NCI-H1930 (cell line): ENCODE measurements around the gene RABL6.
"Not testable (repeated sequence)": the region's sequence is repeated elsewhere in the genome, so short reads cannot be mapped to it uniquely, and the experiment has no call there.

Experiments
- DNase-seq, 2 experiments: peaks; one replicate each; lab custom pipeline; 2025; lab: John Stamatoyannopoulos, UW

The RABL6 gene

DNA sequence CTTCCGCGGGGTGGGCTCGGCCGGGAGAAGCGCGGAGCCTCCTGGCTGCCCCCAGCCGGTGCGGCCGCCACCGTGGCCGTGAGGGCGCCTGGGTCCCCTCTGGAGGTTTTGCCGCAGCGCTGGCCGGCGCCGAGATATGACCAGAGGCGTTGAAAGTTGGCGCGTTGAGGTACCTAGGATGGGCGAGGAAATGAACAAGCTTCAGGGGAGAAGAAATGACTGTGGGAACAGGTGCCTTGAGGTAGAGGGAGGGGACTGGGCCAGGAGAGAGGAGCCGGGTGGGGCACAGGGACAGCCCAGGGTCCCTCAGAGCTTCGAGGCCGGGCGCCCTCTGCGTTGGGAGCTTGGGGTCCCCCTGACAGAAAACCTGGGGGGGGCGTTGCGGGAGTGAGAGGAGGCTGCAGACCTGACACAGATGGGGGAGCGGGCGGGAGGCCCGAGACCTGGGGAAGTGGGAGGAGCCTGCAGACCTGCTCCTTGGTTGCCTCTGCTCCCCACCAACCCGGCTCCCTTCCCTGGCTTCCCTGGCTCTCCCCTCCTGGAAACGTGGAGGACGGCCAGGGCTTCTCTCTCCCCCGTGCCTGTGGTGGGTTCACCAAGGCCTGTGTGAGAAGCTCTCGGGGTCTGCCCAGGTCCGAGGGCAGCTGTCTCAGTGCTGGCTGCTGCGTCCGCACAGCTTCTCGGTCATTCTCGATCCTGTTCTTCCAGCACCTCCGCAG is 14.2 kb downstream of the RABL6 start:
- DNase-seq, result no peak

- no peak for DNase-seq
Observed at GRCh38 chr9:136823136-136824046, 15.6 kb downstream of the RABL6 start.

GRCh38 chr9:136824496-136825225 is 16.9 kb downstream of the RABL6 start:
- no peak for DNase-seq

- no peak for DNase-seq
Observed at GRCh38 chr9:136825295-136826187, 17.8 kb downstream of the RABL6 start.

GRCh38 chr9:136826188-136826541 is 18.4 kb downstream of the RABL6 start:
- no peak for DNase-seq

GRCh38 chr9:136826703-136827582 is 19.2 kb downstream of the RABL6 start:
- no peak for DNase-seq

DNA sequence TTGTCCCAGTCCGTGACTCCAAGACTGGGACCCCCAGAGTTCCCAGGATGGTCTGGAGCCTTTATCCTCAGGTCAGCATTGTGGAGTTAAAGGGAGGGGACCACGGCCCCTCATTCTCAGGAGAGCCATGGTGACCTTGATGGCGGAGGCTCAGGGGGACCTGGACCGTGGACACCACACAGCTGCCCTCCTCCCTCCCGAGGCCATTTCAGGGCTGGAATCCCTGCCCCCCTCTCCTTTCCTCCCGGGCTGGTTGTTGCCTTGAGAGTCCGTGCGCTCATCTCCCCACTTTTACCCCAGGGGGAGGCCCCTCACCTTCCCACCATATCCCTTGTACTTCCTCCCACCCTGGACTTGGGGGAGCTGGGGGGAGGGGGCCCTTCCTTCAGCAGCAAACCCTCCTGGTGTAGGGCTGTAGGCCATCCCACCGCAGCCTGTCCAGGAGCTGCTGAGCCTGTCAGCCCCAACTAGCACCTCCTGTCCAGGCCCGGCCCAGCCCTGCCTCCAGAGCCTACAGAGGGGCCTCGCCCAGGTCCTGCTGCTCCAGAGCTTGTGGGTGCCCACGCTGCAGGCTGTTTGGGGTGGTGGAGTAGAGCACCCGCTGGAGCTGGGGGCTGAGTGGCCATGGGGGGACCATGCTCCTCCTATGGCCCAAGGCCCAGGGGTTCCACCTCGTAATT is 20.2 kb downstream of the RABL6 start:
- DNase-seq, result no peak

GRCh38 chr9:136828474-136829140 is 20.9 kb downstream of the RABL6 start:
- DNase-seq, result no peak

GRCh38 chr9:136829412-136829811 is 21.7 kb downstream of the RABL6 start:
- no peak for DNase-seq

DNA sequence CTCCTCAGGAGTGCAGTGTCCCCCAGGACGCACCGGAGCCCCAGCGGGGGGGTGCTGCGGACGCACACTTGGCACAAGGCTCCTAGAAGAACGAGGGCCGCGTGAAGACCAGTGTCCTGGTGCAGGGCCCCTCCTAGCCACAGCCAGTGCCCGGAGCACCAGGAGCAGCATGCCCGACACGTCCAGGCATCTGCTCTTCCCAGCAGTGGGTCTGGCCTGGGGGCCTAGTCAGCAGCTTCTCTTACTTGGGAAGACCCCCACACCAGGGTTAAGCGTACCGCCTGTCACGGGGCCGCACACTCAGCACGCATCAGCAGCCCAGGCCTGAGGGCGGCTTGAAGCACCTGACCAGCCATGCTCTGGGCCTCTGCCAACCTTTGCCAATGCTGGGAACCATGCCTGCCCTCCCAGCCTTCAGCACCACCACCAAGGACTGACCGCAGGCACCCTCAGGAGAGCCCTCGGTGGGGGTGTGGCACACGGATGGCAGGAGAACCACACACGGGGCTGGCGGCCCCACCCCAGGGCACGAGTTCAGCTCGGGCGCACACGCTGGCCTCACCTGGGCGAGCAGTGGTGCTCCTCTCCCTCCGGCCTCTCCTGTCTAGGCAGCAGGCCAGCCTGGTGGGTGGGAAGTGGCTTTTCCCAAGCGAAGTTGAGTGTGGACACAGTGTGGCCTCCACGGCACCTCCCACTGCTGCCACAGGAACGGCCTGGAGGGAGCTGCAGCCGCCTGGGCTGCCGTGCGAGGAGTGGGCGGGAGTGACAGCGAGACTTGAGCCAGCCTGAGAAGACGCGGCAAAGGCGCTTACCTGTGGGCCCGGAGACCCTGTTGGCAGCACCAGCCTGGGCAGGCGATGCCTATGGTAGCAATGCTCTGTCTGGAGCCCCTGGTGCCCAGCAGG is 22.5 kb downstream of the RABL6 start:
- no peak for DNase-seq

GRCh38 chr9:136831002-136831719 is 23.4 kb downstream of the RABL6 start:
- no peak for DNase-seq

- DNase-seq, result no peak
Observed at GRCh38 chr9:136831720-136832104, 24.0 kb downstream of the RABL6 start.

GRCh38 chr9:136832581-136832980 is 24.8 kb downstream of the RABL6 start:
- DNase-seq, result no peak

DNA sequence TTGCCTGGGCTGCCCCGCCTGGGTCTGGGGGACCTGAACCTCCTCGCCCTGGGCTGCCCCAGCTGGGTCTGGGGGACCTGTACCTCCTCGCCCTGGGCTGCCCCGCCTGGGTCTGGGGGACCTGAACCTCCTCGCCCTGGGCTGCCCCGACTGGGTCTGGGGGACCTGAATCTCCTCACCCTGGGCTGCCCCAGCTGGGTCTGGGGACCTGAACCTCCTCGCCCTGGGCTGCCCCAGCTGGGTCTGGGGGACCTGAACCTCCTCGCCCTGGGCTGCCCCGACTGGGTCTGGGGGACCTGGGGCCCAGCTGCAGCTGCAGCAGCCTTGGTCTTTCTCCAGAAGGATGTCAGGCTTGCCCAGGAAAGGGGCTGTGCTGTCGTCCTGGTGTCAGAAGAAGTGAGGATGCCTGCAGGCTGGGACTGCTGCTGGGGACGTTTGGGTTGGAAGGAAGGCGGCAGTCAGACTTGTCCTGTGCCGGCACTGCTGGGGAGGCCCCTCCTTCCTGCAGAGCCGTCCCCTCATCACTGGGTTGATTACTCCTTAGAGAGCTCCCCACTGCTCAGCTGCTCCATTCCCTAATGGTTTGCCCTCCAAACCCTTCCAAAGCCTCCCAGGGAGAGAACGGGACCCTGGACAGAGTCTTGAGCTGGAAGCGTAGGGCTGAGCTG is 25.8 kb downstream of the RABL6 start:
- DNase-seq, result not testable (repeated sequence)

DNA sequence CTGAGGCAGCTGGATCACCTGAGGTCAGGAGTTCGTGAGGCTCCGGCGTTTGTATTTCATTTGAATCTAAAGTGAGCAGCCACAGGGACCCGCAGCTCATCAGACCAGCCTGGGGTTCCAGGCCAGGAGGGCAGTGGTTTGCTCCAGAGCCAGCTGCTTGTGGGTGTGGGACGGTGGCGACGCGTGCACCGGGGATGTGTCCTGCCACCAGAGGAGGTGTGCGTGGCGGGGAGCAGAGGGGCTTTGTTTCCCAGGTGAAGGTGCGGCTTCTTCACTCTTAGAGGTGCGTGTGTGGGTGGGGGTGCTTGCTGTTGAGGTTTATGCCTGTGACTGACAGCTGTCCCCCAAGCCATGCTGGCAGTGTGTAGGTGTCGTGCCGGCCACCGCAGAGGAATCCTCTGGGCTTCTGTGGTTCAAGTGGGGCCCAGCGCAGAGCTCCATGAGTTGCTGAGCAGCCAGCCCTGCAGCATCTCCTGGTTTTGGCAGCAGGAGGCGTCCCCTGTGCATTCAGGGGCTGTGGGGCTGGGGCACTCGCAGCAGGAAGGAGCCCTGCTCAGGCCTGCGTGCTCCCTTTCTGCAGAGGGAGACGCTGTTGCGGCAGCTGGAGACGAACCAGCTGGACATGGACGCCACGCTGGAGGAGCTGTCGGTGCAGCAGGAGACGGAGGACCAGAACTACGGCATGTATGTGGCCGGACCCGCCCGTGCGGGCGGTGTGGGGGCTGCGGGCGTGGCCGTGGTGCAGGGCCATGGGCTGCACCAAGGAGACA is 27.6 kb downstream of the RABL6 start:
- no peak for DNase-seq
